ENCODE results near the gene HTR4. TPM values are rescaled to one million over a fixed set of nuclear protein-coding genes. Genes with fewer than 3 reads are reported as not detected.

Gene HTR4
- total and polyA plus RNA-seq, 9 donors, result 0.07 to 0.32 (median 0.11) TPM; not detected in 4

- Histone ChIP-seq H3K27ac (no peak overlapping the region), H3K4me3 (no peak overlapping the region), H3K36me3 (no peaks in the 10 kb centered on the region), H3K9me3 (no peaks in the 10 kb centered on the region), H3K4me1 (ENCODE audit: insufficient read depth) (no peaks in the 10 kb centered on the region), H3K27me3 (no peaks in the 10 kb centered on the region)
- DNase-seq, result no peak
- WGBS, 3 donors, result 86 to 98% (median 91%) methylated on average over 2 of the region's 2 CpGs
- no peak for TF ChIP-seq POLR2A (IDR thresholded peaks at IDR 0.05)
- TF ChIP-seq, protein P1, sequence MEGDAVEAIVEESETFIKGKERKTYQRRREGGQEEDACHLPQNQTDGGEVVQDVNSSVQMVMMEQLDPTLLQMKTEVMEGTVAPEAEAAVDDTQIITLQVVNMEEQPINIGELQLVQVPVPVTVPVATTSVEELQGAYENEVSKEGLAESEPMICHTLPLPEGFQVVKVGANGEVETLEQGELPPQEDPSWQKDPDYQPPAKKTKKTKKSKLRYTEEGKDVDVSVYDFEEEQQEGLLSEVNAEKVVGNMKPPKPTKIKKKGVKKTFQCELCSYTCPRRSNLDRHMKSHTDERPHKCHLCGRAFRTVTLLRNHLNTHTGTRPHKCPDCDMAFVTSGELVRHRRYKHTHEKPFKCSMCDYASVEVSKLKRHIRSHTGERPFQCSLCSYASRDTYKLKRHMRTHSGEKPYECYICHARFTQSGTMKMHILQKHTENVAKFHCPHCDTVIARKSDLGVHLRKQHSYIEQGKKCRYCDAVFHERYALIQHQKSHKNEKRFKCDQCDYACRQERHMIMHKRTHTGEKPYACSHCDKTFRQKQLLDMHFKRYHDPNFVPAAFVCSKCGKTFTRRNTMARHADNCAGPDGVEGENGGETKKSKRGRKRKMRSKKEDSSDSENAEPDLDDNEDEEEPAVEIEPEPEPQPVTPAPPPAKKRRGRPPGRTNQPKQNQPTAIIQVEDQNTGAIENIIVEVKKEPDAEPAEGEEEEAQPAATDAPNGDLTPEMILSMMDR (IDR thresholded peaks at IDR 0.05), result no peak
- TF ChIP-seq EP300 (IDR thresholded peaks at IDR 0.05), result no peak
- intact Hi-C loops (cut with DNase I), result no loop called here
Measured at GRCh38 chr5:148558892-148559291, 95.4 kb downstream of the HTR4 start.

- H3K36me3 ChIP-seq, result no peaks in the 10 kb centered on the region
- H3K4me3 ChIP-seq, result no peak overlapping the region
- no peak for DNase-seq
- H3K27me3 ChIP-seq, result no peaks in the 10 kb centered on the region
- WGBS, 3 donors, result 66 to 88% (median 68%) methylated on average over 2 of the region's 2 CpGs
- H3K9me3 ChIP-seq, result no peaks in the 10 kb centered on the region
- no peaks in the 10 kb centered on the region for H3K4me1 ChIP-seq (ENCODE audit: insufficient read depth)
- intact Hi-C loops (cut with DNase I), result no loop called here
- no peak overlapping the region for H3K27ac ChIP-seq
- TF ChIP-seq EP300 (IDR thresholded peaks at IDR 0.05) (no peak), POLR2A (IDR thresholded peaks at IDR 0.05) (no peak)
- TF ChIP-seq, protein P1 (IDR thresholded peaks at IDR 0.05), result no peak
Measured at GRCh38 chr5:148556835-148557234, 97.5 kb downstream of the HTR4 start.

GRCh38 chr5:148554621-148555020 is 99.7 kb downstream of the HTR4 start:
- intact Hi-C loops (cut with DNase I), result no loop called here
- Histone ChIP-seq H3K4me1 (ENCODE audit: insufficient read depth) (no peaks in the 10 kb centered on the region), H3K9me3 (no peaks in the 10 kb centered on the region), H3K36me3 (no peaks in the 10 kb centered on the region), H3K27me3 (no peaks in the 10 kb centered on the region), H3K27ac (no peak overlapping the region), H3K4me3 (no peak overlapping the region)
- WGBS, 3 donors, result 71 to 75% (median 72%) methylated on average over 2 of the region's 2 CpGs
- TF ChIP-seq, protein P1 (IDR thresholded peaks at IDR 0.05), result no peak
- no peak for TF ChIP-seq EP300 (IDR thresholded peaks at IDR 0.05)
- no peak for TF ChIP-seq POLR2A (IDR thresholded peaks at IDR 0.05)
- no peak for DNase-seq

DNA sequence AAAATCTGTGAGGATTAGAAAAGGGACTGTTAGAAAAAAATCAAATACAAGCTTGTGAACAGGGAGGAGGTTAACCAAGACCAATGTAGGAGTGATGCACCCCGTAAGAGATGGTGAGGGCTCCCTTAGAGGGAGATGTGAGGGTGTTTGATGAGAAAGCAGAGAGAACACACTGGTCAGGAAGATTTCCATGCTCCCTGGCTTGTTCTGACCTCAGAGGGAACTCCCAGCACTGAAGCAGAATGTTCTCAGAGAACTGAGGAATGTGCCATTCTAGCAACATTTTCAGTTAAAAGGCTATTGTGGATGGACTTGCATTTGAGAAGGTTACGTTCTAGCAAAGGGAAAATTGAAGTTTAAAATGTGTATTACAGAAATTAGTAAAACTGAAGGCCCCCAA is 110.6 kb downstream of the HTR4 start:
- 26 to 46% (median 32%) methylated on average over 2 of the region's 2 CpGs for WGBS, 3 donors
- H3K27me3 ChIP-seq, result no peaks in the 10 kb centered on the region
- DNase-seq, result no peak
- H3K4me1 ChIP-seq (ENCODE audit: insufficient read depth), result no peaks in the 10 kb centered on the region
- no peaks in the 10 kb centered on the region for H3K36me3 ChIP-seq
- H3K9me3 ChIP-seq, result no peaks in the 10 kb centered on the region
- no peak overlapping the region for H3K27ac ChIP-seq
- TF ChIP-seq EP300 (IDR thresholded peaks at IDR 0.05), result no peak
- TF ChIP-seq, protein P1 (IDR thresholded peaks at IDR 0.05), result no peak
- TF ChIP-seq POLR2A (IDR thresholded peaks at IDR 0.05), result no peak
- no peak overlapping the region for H3K4me3 ChIP-seq
- intact Hi-C loops (cut with DNase I), result no loop called here
